HEK293 (cell line): Measurements from ENCODE around the gene ALS2.

ENCODE experiments used
- CTCF ChIA-PET: fragments of 350-600 bp; formaldehyde crosslinking; extraction: SDS; loops from one replicate; lab custom pipeline; 2021; ENCODE audit warnings: antibody characterized with exemption; lab: Yijun Ruan, JAX
- POLR2A ChIA-PET: fragments of 300-600 bp; formaldehyde crosslinking; extraction: SDS; loops from one replicate; lab custom pipeline; 2020; ENCODE audit warnings: antibody characterized with exemption, inconsistent platforms; lab: Yijun Ruan, JAX
- H3K27ac ChIP-seq: fragments of 200-500 bp; sonication (Bioruptor generic); 2 replicates; pipeline ENCODE4 v1.5.1; 2014; ENCODE audit warnings: low read depth, low read length, control low read depth, inconsistent platforms; ENCODE audit errors: extremely low read depth
- H3K36me3 ChIP-seq, 2 experiments: fragments of 200-500 bp in 1 of 2; sonication (Bioruptor generic) in 1 of 2; 1 replicate in 1 of 2; 2 replicates in 1 of 2; pipeline ENCODE4 v1.5.1; 2014 to 2017; ENCODE audit warnings: inconsistent platforms in 2 of 2, low read length in 2 of 2; ENCODE audit not compliant: control insufficient read depth in 2 of 2, insufficient read depth in 1 of 2
- H3K4me1 ChIP-seq: fragments of 200-500 bp; sonication (Bioruptor generic); 2 replicates; pipeline ENCODE4 v1.5.1; 2014; ENCODE audit warnings: mild to moderate bottlenecking, low read length, inconsistent platforms; ENCODE audit not compliant: control insufficient read depth, insufficient read depth
- H3K4me3 ChIP-seq: 2 replicates; pipeline ENCODE4 v1.5.1; 2011; ENCODE audit warnings: low read depth, mild to moderate bottlenecking, control low read depth, low read length, moderate library complexity
- H3K9me3 ChIP-seq: fragments of 200-500 bp; sonication (Bioruptor generic); 2 replicates; pipeline ENCODE4 v1.5.1; 2014; ENCODE audit warnings: low read depth, low read length, inconsistent platforms; ENCODE audit not compliant: control insufficient read depth, insufficient read depth
- HIC1 ChIP-seq: fragments of 450-650 bp; formaldehyde crosslinking; IDR thresholded peaks from 2 replicates; pipeline ENCODE4 v1.5.1; 2016; ENCODE audit warnings: missing biosample characterization, missing genetic modification characterization
- KLF8 ChIP-seq: fragments of 450-650 bp; formaldehyde crosslinking; IDR thresholded peaks from 2 replicates; pipeline ENCODE4 v1.5.1; 2016; ENCODE audit warnings: missing biosample characterization, missing genetic modification characterization
- PRDM6 ChIP-seq: fragments of 450-650 bp; formaldehyde crosslinking; IDR thresholded peaks from 2 replicates; pipeline ENCODE4 v1.5.1; 2017; ENCODE audit warnings: missing biosample characterization, missing genetic modification characterization
- SP7 ChIP-seq: fragments of 450-650 bp; formaldehyde crosslinking; IDR thresholded peaks from 2 replicates; pipeline ENCODE4 v1.5.1; 2016; ENCODE audit warnings: missing biosample characterization, missing genetic modification characterization
- TSHZ1 ChIP-seq: fragments of 450-650 bp; formaldehyde crosslinking; IDR thresholded peaks from 2 replicates; pipeline ENCODE4 v1.5.1; 2016; ENCODE audit warnings: missing biosample characterization, missing genetic modification characterization, borderline replicate concordance
- ZBTB48 ChIP-seq: fragments of 450-650 bp; formaldehyde crosslinking; IDR thresholded peaks from 2 replicates; pipeline ENCODE4 v1.5.1; 2016; ENCODE audit warnings: missing biosample characterization, missing genetic modification characterization
- ZFP37 ChIP-seq: fragments of 450-650 bp; formaldehyde crosslinking; IDR thresholded peaks from 2 replicates; pipeline ENCODE4 v1.5.1; 2016; ENCODE audit warnings: missing biosample characterization, missing genetic modification characterization
- ZNF112 ChIP-seq: fragments of 450-650 bp; formaldehyde crosslinking; IDR thresholded peaks from 2 replicates; pipeline ENCODE4 v1.5.0; 2017; ENCODE audit warnings: missing biosample characterization, missing genetic modification characterization
- ZNF138 ChIP-seq: fragments of 450-650 bp; formaldehyde crosslinking; IDR thresholded peaks from 2 replicates; pipeline ENCODE4 v1.5.1; 2016; ENCODE audit warnings: missing biosample characterization, missing genetic modification characterization, borderline replicate concordance
- ZNF157 ChIP-seq: fragments of 450-650 bp; formaldehyde crosslinking; IDR thresholded peaks from 2 replicates; pipeline ENCODE4 v1.5.1; 2016; ENCODE audit warnings: missing biosample characterization, missing genetic modification characterization
- ZNF184 ChIP-seq: fragments of 450-650 bp; IDR thresholded peaks from 2 replicates; pipeline ENCODE4 v1.5.1; 2018; ENCODE audit warnings: missing biosample characterization, mild to moderate bottlenecking, missing genetic modification characterization
- ZNF23 ChIP-seq: fragments of 450-650 bp; formaldehyde crosslinking; IDR thresholded peaks from 2 replicates; pipeline ENCODE4 v1.5.1; 2016; ENCODE audit warnings: missing biosample characterization, missing genetic modification characterization, borderline replicate concordance
- ZNF561 ChIP-seq: fragments of 450-650 bp; IDR thresholded peaks from 2 replicates; pipeline ENCODE4 v1.5.1; 2018; ENCODE audit warnings: missing biosample characterization, missing genetic modification characterization, borderline replicate concordance
- ZNF600 ChIP-seq: fragments of 450-650 bp; formaldehyde crosslinking; IDR thresholded peaks from 2 replicates; pipeline ENCODE4 v1.5.1; 2016; ENCODE audit warnings: missing biosample characterization, missing genetic modification characterization
- ZNF624 ChIP-seq: fragments of 450-650 bp; formaldehyde crosslinking; IDR thresholded peaks from 2 replicates; pipeline ENCODE4 v1.5.1; 2017; ENCODE audit warnings: missing biosample characterization, missing genetic modification characterization
- TF ChIP-seq, protein P1 (sequence below): fragments of 450-650 bp; formaldehyde crosslinking; IDR thresholded peaks from 2 replicates; pipeline ENCODE4 v1.5.1; 2016; ENCODE audit warnings: missing biosample characterization, missing genetic modification characterization
- TF ChIP-seq, protein P2 (sequence below): fragments of 450-650 bp; formaldehyde crosslinking; IDR thresholded peaks from 2 replicates; pipeline ENCODE4 v1.5.1; 2016; ENCODE audit warnings: missing biosample characterization, missing genetic modification characterization
- TF ChIP-seq, protein P3 (sequence below): fragments of 450-650 bp; formaldehyde crosslinking; IDR thresholded peaks from 2 replicates; pipeline ENCODE4 v1.5.1; 2016; ENCODE audit warnings: missing biosample characterization, missing genetic modification characterization
- TF ChIP-seq, protein P4 (sequence below): fragments of 450-650 bp; formaldehyde crosslinking; conservative IDR thresholded peaks from 2 replicates; pipeline ENCODE4 v1.5.1; 2016; ENCODE audit warnings: low read depth, missing biosample characterization, missing genetic modification characterization

The ALS2 gene

DNA sequence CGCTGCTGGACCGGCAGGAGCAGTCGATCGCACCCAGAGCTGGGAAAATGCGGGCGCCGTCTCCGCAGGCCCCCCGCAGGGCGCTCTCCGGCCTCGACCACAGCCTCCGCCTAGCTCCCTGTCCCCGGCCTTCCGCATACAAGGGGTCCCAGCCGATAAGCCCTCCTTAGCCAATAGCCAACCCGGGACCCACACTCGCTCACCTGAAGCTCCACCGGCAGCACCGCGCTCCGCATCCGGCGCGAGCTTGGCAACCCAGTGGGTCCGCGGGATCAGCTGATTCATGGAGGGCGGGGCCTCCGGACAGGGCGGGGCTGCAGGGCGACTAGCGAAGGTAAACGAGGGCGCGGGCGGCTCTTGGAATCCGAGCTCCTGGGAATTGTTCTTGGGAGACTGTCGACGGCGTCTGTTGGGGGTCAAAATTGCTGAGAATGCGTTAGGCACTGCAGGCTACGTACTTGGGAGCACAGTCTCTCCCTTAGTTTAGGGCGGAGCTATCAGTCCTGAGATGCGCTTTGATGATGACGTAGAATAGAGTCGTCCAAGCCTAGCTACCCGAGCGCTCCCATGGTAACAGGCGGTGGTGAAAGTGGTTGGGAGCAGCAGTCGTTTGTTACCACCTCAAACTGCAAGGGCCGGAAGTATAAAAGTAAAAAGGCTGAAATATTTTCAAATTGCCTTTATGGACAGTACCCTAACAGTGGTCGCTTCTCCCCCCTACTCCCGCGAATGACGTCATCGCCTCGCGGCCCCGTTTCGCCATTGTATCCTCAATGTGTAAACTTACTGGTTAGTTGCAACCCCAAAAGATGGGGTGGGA is at the start of gene ALS2:
Gene ALS2, minus strand, starts transcription at position 260 of the 820 bp plus-strand sequence. CDS start 12,048 bp downstream, outside the sequence.
- Histone ChIP-seq H3K36me3 (no peaks in the 10 kb centered on the region), H3K27ac (peak within 1 kb of the TSS; percentile 84), H3K9me3 (no peaks in the 10 kb centered on the region), H3K4me3 (peak within 1 kb of the TSS; percentile 98), H3K4me1 (peaks cover 13% of the 10 kb centered on the region; the same call in 1 of the 2 replicates)
- CTCF ChIA-PET: interaction anchor here (0.6 to 1.7 kb wide), 7 partner anchors 13 to 611 kb away, joined by 3 to 6 read pairs (median 3); no protein-coding TSS in a partner anchor
- POLR2A ChIA-PET: interaction anchor here (0.5 to 1.5 kb wide), 18 partner anchors 9 to 854 kb away, joined by 3 to 11 read pairs (median 4); partner anchors contain the start of genes CASP10, CDK15, FAM117B and SUMO1
- TF ChIP-seq, protein P1, sequence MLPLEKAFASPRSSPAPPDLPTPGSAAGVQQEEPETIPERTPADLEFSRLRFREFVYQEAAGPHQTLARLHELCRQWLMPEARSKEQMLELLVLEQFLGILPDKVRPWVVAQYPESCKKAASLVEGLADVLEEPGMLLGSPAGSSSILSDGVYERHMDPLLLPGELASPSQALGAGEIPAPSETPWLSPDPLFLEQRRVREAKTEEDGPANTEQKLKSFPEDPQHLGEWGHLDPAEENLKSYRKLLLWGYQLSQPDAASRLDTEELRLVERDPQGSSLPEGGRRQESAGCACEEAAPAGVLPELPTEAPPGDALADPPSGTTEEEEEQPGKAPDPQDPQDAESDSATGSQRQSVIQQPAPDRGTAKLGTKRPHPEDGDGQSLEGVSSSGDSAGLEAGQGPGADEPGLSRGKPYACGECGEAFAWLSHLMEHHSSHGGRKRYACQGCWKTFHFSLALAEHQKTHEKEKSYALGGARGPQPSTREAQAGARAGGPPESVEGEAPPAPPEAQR: no peak
- TF ChIP-seq TSHZ1 (tag by site-specific recombination) (no peak), ZNF600 (tag by site-specific recombination) (peak; percentile 84), ZNF138 (no peak), ZNF184 (tag by site-specific recombination) (no peak), ZNF112 (tag by site-specific recombination) (no peak), ZNF624 (tag by site-specific recombination) (no peak), HIC1 (peak; percentile 56; the same call in 1 of the 2 replicates), ZNF561 (0 out of 2 replicates have a peak, but pooled peaks have one; percentile 19), ZNF157 (tag by site-specific recombination) (no peak), SP7 (tag by site-specific recombination) (peak; percentile 44), ZBTB48 (tag by site-specific recombination) (peak; percentile 80), PRDM6 (tag by site-specific recombination) (no peak), KLF8 (peak; percentile 82), ZNF23 (tag by site-specific recombination) (no peak), ZFP37 (peak; percentile 70; the same call in 1 of the 2 replicates)
- TF ChIP-seq, protein P2, sequence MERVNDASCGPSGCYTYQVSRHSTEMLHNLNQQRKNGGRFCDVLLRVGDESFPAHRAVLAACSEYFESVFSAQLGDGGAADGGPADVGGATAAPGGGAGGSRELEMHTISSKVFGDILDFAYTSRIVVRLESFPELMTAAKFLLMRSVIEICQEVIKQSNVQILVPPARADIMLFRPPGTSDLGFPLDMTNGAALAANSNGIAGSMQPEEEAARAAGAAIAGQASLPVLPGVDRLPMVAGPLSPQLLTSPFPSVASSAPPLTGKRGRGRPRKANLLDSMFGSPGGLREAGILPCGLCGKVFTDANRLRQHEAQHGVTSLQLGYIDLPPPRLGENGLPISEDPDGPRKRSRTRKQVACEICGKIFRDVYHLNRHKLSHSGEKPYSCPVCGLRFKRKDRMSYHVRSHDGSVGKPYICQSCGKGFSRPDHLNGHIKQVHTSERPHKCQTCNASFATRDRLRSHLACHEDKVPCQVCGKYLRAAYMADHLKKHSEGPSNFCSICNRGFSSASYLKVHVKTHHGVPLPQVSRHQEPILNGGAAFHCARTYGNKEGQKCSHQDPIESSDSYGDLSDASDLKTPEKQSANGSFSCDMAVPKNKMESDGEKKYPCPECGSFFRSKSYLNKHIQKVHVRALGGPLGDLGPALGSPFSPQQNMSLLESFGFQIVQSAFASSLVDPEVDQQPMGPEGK (tag by site-specific recombination): peak; percentile 63; the same call in 1 of the 2 replicates
- TF ChIP-seq, protein P3, sequence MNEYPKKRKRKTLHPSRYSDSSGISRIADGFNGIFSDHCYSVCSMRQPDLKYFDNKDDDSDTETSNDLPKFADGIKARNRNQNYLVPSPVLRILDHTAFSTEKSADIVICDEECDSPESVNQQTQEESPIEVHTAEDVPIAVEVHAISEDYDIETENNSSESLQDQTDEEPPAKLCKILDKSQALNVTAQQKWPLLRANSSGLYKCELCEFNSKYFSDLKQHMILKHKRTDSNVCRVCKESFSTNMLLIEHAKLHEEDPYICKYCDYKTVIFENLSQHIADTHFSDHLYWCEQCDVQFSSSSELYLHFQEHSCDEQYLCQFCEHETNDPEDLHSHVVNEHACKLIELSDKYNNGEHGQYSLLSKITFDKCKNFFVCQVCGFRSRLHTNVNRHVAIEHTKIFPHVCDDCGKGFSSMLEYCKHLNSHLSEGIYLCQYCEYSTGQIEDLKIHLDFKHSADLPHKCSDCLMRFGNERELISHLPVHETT: peak; percentile 24; the same call in 1 of the 2 replicates
- TF ChIP-seq, protein P4, sequence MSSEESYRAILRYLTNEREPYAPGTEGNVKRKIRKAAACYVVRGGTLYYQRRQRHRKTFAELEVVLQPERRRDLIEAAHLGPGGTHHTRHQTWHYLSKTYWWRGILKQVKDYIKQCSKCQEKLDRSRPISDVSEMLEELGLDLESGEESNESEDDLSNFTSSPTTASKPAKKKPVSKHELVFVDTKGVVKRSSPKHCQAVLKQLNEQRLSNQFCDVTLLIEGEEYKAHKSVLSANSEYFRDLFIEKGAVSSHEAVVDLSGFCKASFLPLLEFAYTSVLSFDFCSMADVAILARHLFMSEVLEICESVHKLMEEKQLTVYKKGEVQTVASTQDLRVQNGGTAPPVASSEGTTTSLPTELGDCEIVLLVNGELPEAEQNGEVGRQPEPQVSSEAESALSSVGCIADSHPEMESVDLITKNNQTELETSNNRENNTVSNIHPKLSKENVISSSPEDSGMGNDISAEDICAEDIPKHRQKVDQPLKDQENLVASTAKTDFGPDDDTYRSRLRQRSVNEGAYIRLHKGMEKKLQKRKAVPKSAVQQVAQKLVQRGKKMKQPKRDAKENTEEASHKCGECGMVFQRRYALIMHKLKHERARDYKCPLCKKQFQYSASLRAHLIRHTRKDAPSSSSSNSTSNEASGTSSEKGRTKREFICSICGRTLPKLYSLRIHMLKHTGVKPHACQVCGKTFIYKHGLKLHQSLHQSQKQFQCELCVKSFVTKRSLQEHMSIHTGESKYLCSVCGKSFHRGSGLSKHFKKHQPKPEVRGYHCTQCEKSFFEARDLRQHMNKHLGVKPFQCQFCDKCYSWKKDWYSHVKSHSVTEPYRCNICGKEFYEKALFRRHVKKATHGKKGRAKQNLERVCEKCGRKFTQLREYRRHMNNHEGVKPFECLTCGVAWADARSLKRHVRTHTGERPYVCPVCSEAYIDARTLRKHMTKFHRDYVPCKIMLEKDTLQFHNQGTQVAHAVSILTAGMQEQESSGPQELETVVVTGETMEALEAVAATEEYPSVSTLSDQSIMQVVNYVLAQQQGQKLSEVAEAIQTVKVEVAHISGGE (tag by site-specific recombination): 0 out of 2 replicates have a peak, but pooled peaks have one; percentile 12
